Fibroblast of lung (primary cell): ENCODE measurements around the gene LRRC74A. TPM values are rescaled to one million over a fixed set of nuclear protein-coding genes. Genes with fewer than 3 reads are reported as not detected.

Experiments used
- DNase-seq, 2 donors: peaks; one replicate each; pipeline versions ENCODE4 v3.0.0 to v3.0.0-alpha.2; 2010; ENCODE audit warnings: low read depth in 2 of 2
- H2AFZ ChIP-seq: 2 replicates; pipeline ENCODE4 v1.5.1; 2012; ENCODE audit warnings: low read length, control low read depth, inconsistent platforms
- H3K27ac ChIP-seq: 2 replicates; pipeline ENCODE4 v1.5.1; 2011; ENCODE audit warnings: low read length, control low read depth; ENCODE audit not compliant: insufficient read depth
- H3K27me3 ChIP-seq: 2 replicates; pipeline ENCODE4 v1.5.1; 2011; ENCODE audit warnings: mild to moderate bottlenecking, low read length; ENCODE audit not compliant: control insufficient read depth, insufficient read depth
- H3K36me3 ChIP-seq: 2 replicates; pipeline ENCODE4 v1.5.1; 2011; ENCODE audit warnings: low read length; ENCODE audit not compliant: control insufficient read depth, insufficient read depth
- H3K4me1 ChIP-seq: 2 replicates; pipeline ENCODE4 v1.5.1; 2011; ENCODE audit warnings: low read length; ENCODE audit not compliant: control insufficient read depth, insufficient read depth; ENCODE audit errors: extremely low read depth
- H3K4me2 ChIP-seq: 2 replicates; pipeline ENCODE4 v1.5.1; 2011; ENCODE audit warnings: low read length, control low read depth; ENCODE audit not compliant: insufficient read depth; ENCODE audit errors: extremely low read depth
- H3K4me3 ChIP-seq, 4 experiments: fragments of 200-600 bp in 1 of 4; sonication (generic) in 1 of 4; replicated peaks in 1 of 4; 2 replicates each; pipeline ENCODE4 v1.5.1; 2011 to 2016; ENCODE audit warnings: low read length in 4 of 4, low read depth in 3 of 4, mild to moderate bottlenecking in 3 of 4, control low read depth in 2 of 4, inconsistent platforms in 1 of 4, mixed read lengths in 1 of 4; ENCODE audit not compliant: insufficient read depth in 1 of 4; ENCODE audit errors: control extremely low read depth in 1 of 4
- H3K79me2 ChIP-seq: 2 replicates; pipeline ENCODE4 v1.5.1; 2012; ENCODE audit warnings: mild to moderate bottlenecking, low read length, inconsistent platforms; ENCODE audit not compliant: control insufficient read depth, insufficient read depth
- H3K9ac ChIP-seq: 2 replicates; pipeline ENCODE4 v1.5.1; 2011; ENCODE audit warnings: mild to moderate bottlenecking, low read length, control low read depth; ENCODE audit not compliant: insufficient read depth
- H3K9me3 ChIP-seq: 2 replicates; pipeline ENCODE4 v1.5.1; 2012; ENCODE audit warnings: low read depth, low read length; ENCODE audit not compliant: control insufficient read depth, insufficient read depth
- H4K20me1 ChIP-seq: 2 replicates; pipeline ENCODE4 v1.5.1; 2011; ENCODE audit warnings: low read length; ENCODE audit not compliant: control insufficient read depth, insufficient read depth; ENCODE audit errors: extremely low read depth
- CTCF ChIP-seq, 2 donors: IDR thresholded peaks in 1 of 2; conservative IDR thresholded peaks in 1 of 2; 1 replicate in 1 of 2; 2 replicates in 1 of 2; pipeline ENCODE4 v1.5.1; 2011 to 2012; ENCODE audit warnings: low read length in 2 of 2, control low read depth in 1 of 2, inconsistent platforms in 1 of 2, low read depth in 1 of 2, mild to moderate bottlenecking in 1 of 2
- EZH2 ChIP-seq: IDR thresholded peaks from 2 replicates; pipeline ENCODE4 v1.5.1; 2012; ENCODE audit warnings: low read length, control low read depth, mild to moderate bottlenecking; ENCODE audit errors: missing control alignments
- polyA plus RNA-seq, 2 donors: library from polyadenylated mRNA; depleted of rRNA in 1 of 2; stranded (reverse) in 1 of 2; unstranded in 1 of 2; fragments of >200 nt; gene quantifications; 2 replicates each; pipeline ENCODE4 v1.2.1, GENCODE V29; 2011 to 2012; ENCODE audit warnings: missing spikeins in 1 of 2
- total RNA-seq: library from RNA; depleted of rRNA; stranded (reverse); fragments of >200 nt; gene quantifications from 2 replicates; pipeline ENCODE4 v1.2.1, GENCODE V29; 2014

Gene LRRC74A
- total and polyA plus RNA-seq, 2 donors (not counting 1 experiment from before 2014, with no cell fraction given): not detected

DNA sequence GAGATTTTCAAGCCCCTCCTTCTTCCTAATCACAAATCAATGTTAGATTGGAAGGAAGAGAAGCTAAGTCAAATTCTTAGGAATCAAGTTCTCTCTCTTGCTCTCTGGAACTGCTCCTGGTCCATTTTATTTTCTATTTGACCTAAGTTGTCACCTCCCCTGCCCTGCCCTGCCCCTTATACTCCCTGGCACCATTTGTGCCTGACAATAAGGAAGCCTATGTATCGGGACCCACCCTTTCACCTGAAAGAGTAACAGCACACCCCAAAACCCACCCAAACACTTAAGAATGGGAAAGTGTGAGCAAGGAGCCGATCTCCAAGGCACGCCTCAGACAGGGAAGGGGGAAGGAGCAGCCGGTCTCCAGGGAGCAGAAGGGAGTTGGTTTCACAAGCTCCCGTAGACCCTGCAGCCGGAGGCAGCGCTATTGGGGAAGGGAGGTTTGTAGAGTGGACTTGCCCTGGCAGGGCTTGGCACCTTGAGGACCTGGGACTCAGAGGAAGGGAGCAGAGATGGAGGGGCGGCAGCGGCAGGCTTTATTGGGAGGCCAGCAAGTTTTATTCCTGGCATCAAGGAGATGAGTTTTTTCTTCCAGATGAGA, 1.6 kb downstream of the LRRC74A start:
- H3K4me3 ChIP-seq: peak overlapping the region in 3 of 4 experiments; percentile 17 to 40 (median 22)
- no peaks in the 10 kb centered on the region for H3K9me3 ChIP-seq
- TF ChIP-seq EZH2 (no peak), CTCF (conservative IDR thresholded peaks at IDR 0.05 in 1 of 2, IDR thresholded peaks at IDR 0.05 in 1 of 2; ENCODE audit: low read depth in 1 of 2, low read length in 2 of 2) (no peak)
- H3K79me2 ChIP-seq: no peaks in the 10 kb centered on the region
- H3K4me2 ChIP-seq: peak overlapping the region; percentile 80
- peaks cover 11% of the 10 kb centered on the region for H3K27me3 ChIP-seq
- H3K9ac ChIP-seq: no peak overlapping the region
- no peak for DNase-seq
- H4K20me1 ChIP-seq: no peaks in the 10 kb centered on the region
- no peaks in the 10 kb centered on the region for H3K36me3 ChIP-seq
- H3K27ac ChIP-seq: no peak overlapping the region
- no peak overlapping the region for H2AFZ ChIP-seq
- no peaks in the 10 kb centered on the region for H3K4me1 ChIP-seq

GRCh38 chr14:76828339-76829012, 2.3 kb downstream of the LRRC74A start:
- Histone ChIP-seq H3K27me3 (peaks cover 11% of the 10 kb centered on the region), H3K4me1 (no peaks in the 10 kb centered on the region), H3K9me3 (no peaks in the 10 kb centered on the region), H3K4me3 (peak overlapping the region in 3 of 4 experiments; percentile 17 to 40 (median 22)), H3K9ac (no peak overlapping the region), H2AFZ (peak overlapping the region; percentile 16), H3K79me2 (no peaks in the 10 kb centered on the region), H3K4me2 (peak overlapping the region; percentile 80), H4K20me1 (no peaks in the 10 kb centered on the region), H3K36me3 (no peaks in the 10 kb centered on the region), H3K27ac (no peak overlapping the region)
- TF ChIP-seq EZH2: no peak
- no peak for TF ChIP-seq CTCF (conservative IDR thresholded peaks at IDR 0.05 in 1 of 2, IDR thresholded peaks at IDR 0.05 in 1 of 2; ENCODE audit: low read depth in 1 of 2, low read length in 2 of 2)
- DNase-seq: no peak

DNA sequence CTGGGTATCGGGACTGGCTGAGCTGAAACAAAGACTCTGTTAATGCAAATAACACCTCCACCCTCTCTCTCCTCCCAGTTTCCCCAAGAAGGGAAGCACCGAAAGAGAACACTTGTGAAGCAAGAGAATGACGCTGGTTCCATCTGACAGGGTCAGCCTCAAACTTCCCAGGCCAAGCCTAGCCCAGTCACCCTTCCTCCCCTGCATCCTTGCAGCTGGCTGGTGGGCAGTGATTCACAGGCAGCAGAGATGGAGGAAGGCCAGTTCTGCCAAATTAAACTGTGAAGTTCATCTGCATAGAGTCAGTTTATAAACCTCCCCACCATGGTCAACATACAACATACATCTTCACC, 2.8 kb downstream of the LRRC74A start:
- no peak for DNase-seq

More for the DNA sequence above, 2.8 kb downstream of the LRRC74A start:
- Histone ChIP-seq H3K36me3 (no peaks in the 10 kb centered on the region), H3K79me2 (no peaks in the 10 kb centered on the region), H3K4me1 (no peaks in the 10 kb centered on the region), H3K9me3 (no peaks in the 10 kb centered on the region), H3K4me2 (no peak overlapping the region), H3K4me3 (no peak overlapping the region), H4K20me1 (no peaks in the 10 kb centered on the region), H3K27ac (no peak overlapping the region), H3K9ac (no peak overlapping the region), H3K27me3 (peaks cover 11% of the 10 kb centered on the region), H2AFZ (no peak overlapping the region)
- TF ChIP-seq EZH2: no peak
- no peak for TF ChIP-seq CTCF (conservative IDR thresholded peaks at IDR 0.05 in 1 of 2, IDR thresholded peaks at IDR 0.05 in 1 of 2; ENCODE audit: low read depth in 1 of 2, low read length in 2 of 2)
